ENCODE data around the gene C5AR1.

- TF ChIP-seq POLR2A (IDR thresholded peaks at IDR 0.05; ENCODE audit: low read length) (no peak), GATA1 (IDR thresholded peaks at IDR 0.05; ENCODE audit: low read depth, low read length) (no peak)
These were observed 41.0 kb downstream of the C5AR1 start for GRCh38 chr19:47350630-47351029.

All from erythroblast (primary cell).